Measurements from ENCODE around the gene MYL10. TPM values are rescaled to one million over a fixed set of nuclear protein-coding genes. Genes with fewer than 3 reads are reported as not detected.
"Not testable (repeated sequence)": the region's sequence is repeated elsewhere in the genome, so short reads cannot be mapped to it uniquely, and the experiment has no call there.

The MYL10 gene
- total and polyA plus RNA-seq, 2 of the 8 experiments (the other 6 are each of a cell fraction or from before 2014, with no cell fraction given) = 0.18 TPM; not detected in 1

- H3K4me1 ChIP-seq (replicated peaks in 1 of 4; ENCODE audit: control insufficient read depth in 3 of 4, insufficient read depth in 4 of 4, low read length in 3 of 4) = peaks cover 3 to 16% (median 9%) of the 10 kb centered on the region in 4 experiments
- WGBS, 2 experiments (ENCODE audit: extremely low coverage in 1 of 2, insufficient coverage in 1 of 2, insufficient read length in 1 of 2, insufficient replicate concordance in 2 of 2, low coverage in 1 of 2, low lambda C conversion rate in 2 of 2, missing lambda C conversion rate in 1 of 2) = 94% methylated on average over 2 of the region's 2 CpGs; no CpG with 5 or more reads in 1 of the 2 experiments
- H3K79me1 ChIP-seq (ENCODE audit: low read depth, low read length); H3K9ac ChIP-seq (replicated peaks in 1 of 4; ENCODE audit: extremely low read depth in 1 of 4, low read depth in 3 of 4, low read length in 3 of 4); H3K23ac ChIP-seq (ENCODE audit: insufficient read length); H2BK12ac ChIP-seq (ENCODE audit: low read depth, low read length); H3K56ac ChIP-seq (replicated peaks; ENCODE audit: insufficient read length, low read depth, low read length); H3K27me3 ChIP-seq (replicated peaks in 1 of 4; ENCODE audit: control insufficient read depth in 3 of 4, extremely low read depth in 1 of 4, insufficient read depth in 3 of 4, low read length in 3 of 4); H3K9me3 ChIP-seq (ENCODE audit: insufficient read depth in 2 of 2, low read depth in 1 of 2, low read length in 1 of 2); H3K4ac ChIP-seq (replicated peaks; ENCODE audit: insufficient read length, low read depth, low read length); FAIRE-seq; H2AK5ac ChIP-seq (ENCODE audit: low read depth, low read length); DNase-seq (ENCODE audit: low read depth in 1 of 2, low spot score in 2 of 2); H2AFZ ChIP-seq (ENCODE audit: low read length); H3K79me2 ChIP-seq (ENCODE audit: control insufficient read depth in 1 of 2, insufficient read depth in 2 of 2, low read length in 2 of 2); POLR2A ChIA-PET (ENCODE audit: partially characterized antibody); H2BK5ac ChIP-seq (ENCODE audit: low read depth, low read length); H4K20me1 ChIP-seq (replicated peaks in 1 of 2; ENCODE audit: control insufficient read depth in 1 of 2, insufficient read depth in 2 of 2, low read length in 2 of 2); H3K23me2 ChIP-seq (ENCODE audit: low read depth, low read length); H3K27ac ChIP-seq (ENCODE audit: low read depth, low read length); H3K4me2 ChIP-seq (ENCODE audit: insufficient read depth in 1 of 2, low read depth in 2 of 2, low read length in 2 of 2); H2BK120ac ChIP-seq (replicated peaks; ENCODE audit: low read depth, low read length); H2BK20ac ChIP-seq (ENCODE audit: low read length); H4K5ac ChIP-seq (ENCODE audit: insufficient read length, low read depth, low read length); H3K18ac ChIP-seq (ENCODE audit: extremely low read depth, low read length); H3K14ac ChIP-seq (ENCODE audit: insufficient read length); H4K8ac ChIP-seq (ENCODE audit: extremely low read depth, insufficient read depth, low read length); H3K36me3 ChIP-seq (ENCODE audit: control insufficient read depth in 2 of 4, insufficient read depth in 4 of 4, low read length in 3 of 4); H3K4me3 ChIP-seq (ENCODE audit: extremely low read depth in 1 of 4, insufficient read depth in 2 of 4, low read depth in 3 of 4, low read length in 4 of 4): not testable (repeated sequence)
- CTCF ChIA-PET (ENCODE audit: partially characterized antibody) = interaction anchor here (1.0 to 5.5 kb wide), 11 partner anchors 9 to 215 kb away, joined by 3 to 50 read pairs (median 4); no protein-coding TSS in a partner anchor
- peak overlapping the region; percentile 49 for H4K91ac ChIP-seq (replicated peaks; ENCODE audit: insufficient read length, low read length)
- H2BK15ac ChIP-seq (ENCODE audit: low read length) = peak overlapping the region; percentile 48; the same call in 1 of the 2 replicates
Measured at GRCh38 chr7:101604934-101605332, 24.2 kb downstream of the MYL10 start.
